Endodermal cell (in vitro differentiated cells): ENCODE results near the gene SOX5. TPM values are rescaled to one million over a fixed set of nuclear protein-coding genes. Genes with fewer than 3 reads are reported as not detected.

ENCODE experiments used
- DNase-seq: peaks from one replicate; pipeline ENCODE4 v3.0.0-alpha.2; 2017
- H3K27ac ChIP-seq: 2 replicates; pipeline ENCODE4 v1.5.1; 2013; ENCODE audit warnings: mild to moderate bottlenecking, low read depth, low read length, moderate library complexity
- H3K27me3 ChIP-seq: 2 replicates; pipeline ENCODE4 v1.6.1; 2013; ENCODE audit warnings: mild to moderate bottlenecking, low read length, moderate library complexity; ENCODE audit not compliant: insufficient read depth, control insufficient read depth, poor library complexity, severe bottlenecking
- H3K36me3 ChIP-seq: 2 replicates; pipeline ENCODE4 v1.7.0; 2013; ENCODE audit warnings: mild to moderate bottlenecking, low read length, moderate library complexity; ENCODE audit not compliant: control insufficient read depth, insufficient read depth
- H3K4me1 ChIP-seq: one replicate; pipeline ENCODE4 v1.7.0; 2013; ENCODE audit warnings: low read length; ENCODE audit not compliant: control insufficient read depth, insufficient read depth
- H3K4me3 ChIP-seq: 2 replicates; pipeline ENCODE4 v1.5.1; 2013; ENCODE audit warnings: mild to moderate bottlenecking, low read length, moderate library complexity
- H3K9ac ChIP-seq: 2 replicates; pipeline ENCODE4 v1.6.1; 2013; ENCODE audit warnings: mild to moderate bottlenecking, low read length, moderate library complexity; ENCODE audit not compliant: poor library complexity, severe bottlenecking; ENCODE audit errors: extremely low read depth
- H3K9me3 ChIP-seq: 2 replicates; pipeline ENCODE4 v1.6.1; 2013; ENCODE audit warnings: mild to moderate bottlenecking, low read length, moderate library complexity; ENCODE audit not compliant: control insufficient read depth
- H3K27ac Mint-ChIP-seq: 2 replicates; pipeline ENCODE4 v1.8.0; 2020; ENCODE audit warnings: mixed read lengths
- H3K27me3 Mint-ChIP-seq: 2 replicates; pipeline ENCODE4 v1.8.0; 2021; ENCODE audit warnings: mild to moderate bottlenecking, mixed read lengths; ENCODE audit not compliant: insufficient read depth
- H3K36me3 Mint-ChIP-seq: 2 replicates; pipeline ENCODE4 v1.8.0; 2020; ENCODE audit warnings: low read depth, mixed read lengths
- H3K4me1 Mint-ChIP-seq: 2 replicates; pipeline ENCODE4 v1.8.0; 2020; ENCODE audit warnings: mixed read lengths
- H3K4me3 Mint-ChIP-seq: 2 replicates; pipeline ENCODE4 v1.8.0; 2020; ENCODE audit warnings: mild to moderate bottlenecking, moderate library complexity, mixed read lengths
- H3K9me3 Mint-ChIP-seq: 2 replicates; pipeline ENCODE4 v1.8.0; 2020; ENCODE audit warnings: mild to moderate bottlenecking, mixed read lengths
- CTCF ChIP-seq: fragments of 200-600 bp; sonication (generic); conservative IDR thresholded peaks from 2 replicates; pipeline ENCODE4 v1.5.0; 2021; ENCODE audit warnings: antibody characterized with exemption, mild to moderate bottlenecking
- WGBS, 2 experiments: methylation state at CpG; one replicate each; pipeline versions ENCODE4 v1.1.5 to v1.1.7; 2013; ENCODE audit warnings: missing lambda C conversion rate in 2 of 2, mixed read lengths in 1 of 2; ENCODE audit not compliant: insufficient coverage in 1 of 2, insufficient read length in 1 of 2; 5-methylcytosine and 5-hydroxymethylcytosine counted together
- total RNA-seq, 2 donors: library from RNA; stranded (reverse); fragmentation: NEBNext Ultra II Directional in 1 of 2; extraction: Animal tissue kit (Norgen Biotek cat#: 25700) in 1 of 2; gene quantifications; 2 replicates in 1 of 2; 3 replicates in 1 of 2; pipeline ENCODE4 v1.2.1, GENCODE V29; 2021

The SOX5 gene
- total RNA-seq, 2 donors from 2014 or later: 6.8 to 30.7 TPM

GRCh38 chr12:23763724-23764123 is 185.7 kb downstream of the SOX5 start:
- Mint-ChIP-seq H3K9me3 (no peaks in the 10 kb centered on the region), H3K36me3 (no peaks in the 10 kb centered on the region), H3K4me3 (no peak overlapping the region), H3K27me3 (no peaks in the 10 kb centered on the region), H3K27ac (no peak overlapping the region), H3K4me1 (peaks cover 27% of the 10 kb centered on the region)
- no peak overlapping the region for H3K4me3 ChIP-seq
- H3K9ac ChIP-seq: no peak overlapping the region
- H3K4me1 ChIP-seq: no peaks in the 10 kb centered on the region
- H3K27me3 ChIP-seq: no peaks in the 10 kb centered on the region
- H3K27ac ChIP-seq: no peak overlapping the region
- DNase-seq: no peak
- no peaks in the 10 kb centered on the region for H3K9me3 ChIP-seq
- no peak for TF ChIP-seq CTCF
- H3K36me3 ChIP-seq: no peaks in the 10 kb centered on the region
- 71% methylated on average over 1 of the region's 1 CpG; no CpG with 5 or more reads in 1 of the 2 experiments for WGBS, 2 experiments

GRCh38 chr12:23760495-23760894 is 189.0 kb downstream of the SOX5 start:
- no peak overlapping the region for H3K4me3 ChIP-seq
- Mint-ChIP-seq H3K9me3 (no peaks in the 10 kb centered on the region), H3K27ac (peak overlapping the region; percentile 9), H3K4me3 (no peak overlapping the region), H3K4me1 (peaks cover 39% of the 10 kb centered on the region), H3K27me3 (no peaks in the 10 kb centered on the region), H3K36me3 (no peaks in the 10 kb centered on the region)
- H3K4me1 ChIP-seq: peaks cover 18% of the 10 kb centered on the region
- DNase-seq: peak; percentile 71
- no peaks in the 10 kb centered on the region for H3K9me3 ChIP-seq
- H3K27ac ChIP-seq: peak overlapping the region; percentile 69
- H3K9ac ChIP-seq: no peak overlapping the region
- TF ChIP-seq CTCF: no peak
- WGBS, 2 experiments: 50 to 75% methylated on average over 1 of the region's 1 CpG
- no peaks in the 10 kb centered on the region for H3K27me3 ChIP-seq
- H3K36me3 ChIP-seq: no peaks in the 10 kb centered on the region

- H3K4me3 ChIP-seq: no peak overlapping the region
- no peak for DNase-seq
- H3K9ac ChIP-seq: no peak overlapping the region
- Mint-ChIP-seq H3K4me3 (no peak overlapping the region), H3K4me1 (peaks cover 52% of the 10 kb centered on the region), H3K27me3 (no peaks in the 10 kb centered on the region), H3K27ac (no peak overlapping the region), H3K9me3 (no peaks in the 10 kb centered on the region), H3K36me3 (no peaks in the 10 kb centered on the region)
- peaks cover 18% of the 10 kb centered on the region for H3K4me1 ChIP-seq
- H3K27me3 ChIP-seq: no peaks in the 10 kb centered on the region
- H3K9me3 ChIP-seq: no peaks in the 10 kb centered on the region
- WGBS, 2 experiments: 88 to 100% methylated on average over 3 of the region's 3 CpGs
- no peak for TF ChIP-seq CTCF
- H3K27ac ChIP-seq: peak overlapping the region; percentile 97
- H3K36me3 ChIP-seq: no peaks in the 10 kb centered on the region
Observed at GRCh38 chr12:23758608-23759007, 190.9 kb downstream of the SOX5 start.
